Endothelial cell of hepatic sinusoid (primary cell): ENCODE data around the gene PPP6R3.

Source experiments
- in situ Hi-C: cut with HindIII; loops from 2 replicates; pipeline ENCODE4 v1.10.0; 2017; ENCODE audit warnings: low sequenced_read_pairs

Gene PPP6R3

DNA sequence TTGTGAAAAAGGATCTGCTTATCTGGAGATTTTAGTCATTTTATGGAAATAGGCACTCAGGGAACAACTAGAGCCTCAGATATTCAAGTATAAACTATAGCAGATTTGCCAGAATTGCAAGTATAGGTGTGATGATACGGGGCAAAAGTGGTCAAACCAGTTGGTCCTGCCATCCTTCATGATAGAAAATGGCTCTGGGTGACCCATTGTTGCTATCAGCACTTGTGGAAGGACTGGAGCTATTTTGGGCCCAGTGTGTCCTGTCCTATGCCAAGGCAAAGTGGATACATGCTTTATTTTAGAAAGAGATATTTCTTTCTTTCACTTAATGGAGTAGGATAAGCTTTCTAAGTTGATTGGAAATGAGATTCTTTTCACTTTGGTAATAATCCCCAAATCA, 85.2 kb downstream of the PPP6R3 start:
- in situ Hi-C loops, result no loop called here

DNA sequence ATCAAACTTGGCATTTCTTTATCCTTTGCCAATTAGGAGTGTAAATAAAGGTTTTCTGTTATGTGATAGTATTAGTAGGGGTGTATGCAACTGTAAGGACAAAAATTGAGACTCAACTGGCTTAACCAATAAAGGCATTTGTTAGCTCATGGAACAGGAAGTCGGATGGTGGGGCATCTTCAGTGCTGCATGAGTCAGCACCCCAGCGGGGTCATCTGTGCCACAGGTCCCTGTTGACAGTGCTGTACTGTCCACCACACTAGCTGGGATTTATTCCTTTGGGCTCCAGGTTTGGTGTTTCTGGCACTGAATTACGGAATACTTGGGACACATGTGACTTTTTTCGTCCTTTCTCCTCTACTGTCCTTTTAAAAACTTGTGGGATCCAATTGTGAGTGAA, 86.0 kb downstream of the PPP6R3 start:
- in situ Hi-C loops, result no loop called here

DNA sequence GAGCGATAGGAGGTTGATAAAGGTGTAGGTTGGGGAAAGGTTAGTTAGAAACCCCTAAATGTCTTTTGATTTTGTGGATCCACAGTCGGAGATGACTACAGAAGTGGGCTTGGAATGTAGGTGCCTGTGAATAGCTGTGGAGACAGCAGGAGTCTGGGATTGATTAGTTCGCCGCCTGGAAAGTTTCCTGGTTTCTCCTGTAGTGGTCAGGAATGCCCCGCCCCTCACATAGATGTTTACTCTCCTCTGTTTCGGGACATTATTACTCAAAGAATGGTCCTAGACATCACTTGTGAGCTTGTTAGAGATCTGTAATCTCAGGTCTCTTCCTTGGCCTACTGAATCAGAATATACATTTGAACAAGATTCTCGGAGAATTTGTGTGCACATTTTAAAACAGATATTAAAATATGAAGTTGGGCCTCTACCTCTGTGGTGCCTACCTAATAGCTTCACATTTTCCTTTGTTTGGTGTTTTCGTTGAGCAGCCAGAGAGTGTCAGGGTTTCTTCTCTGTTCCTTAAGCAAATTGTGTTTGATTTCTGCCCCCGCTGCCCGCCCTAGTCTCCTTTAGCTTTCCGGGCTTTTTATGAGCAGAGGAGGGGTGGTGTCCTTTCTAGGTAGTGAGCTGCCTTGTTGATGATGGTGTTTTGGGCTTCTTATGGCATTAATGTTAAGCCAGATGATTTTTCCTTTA, 89.4 kb downstream of the PPP6R3 start:
- in situ Hi-C loops, result no loop called here

DNA sequence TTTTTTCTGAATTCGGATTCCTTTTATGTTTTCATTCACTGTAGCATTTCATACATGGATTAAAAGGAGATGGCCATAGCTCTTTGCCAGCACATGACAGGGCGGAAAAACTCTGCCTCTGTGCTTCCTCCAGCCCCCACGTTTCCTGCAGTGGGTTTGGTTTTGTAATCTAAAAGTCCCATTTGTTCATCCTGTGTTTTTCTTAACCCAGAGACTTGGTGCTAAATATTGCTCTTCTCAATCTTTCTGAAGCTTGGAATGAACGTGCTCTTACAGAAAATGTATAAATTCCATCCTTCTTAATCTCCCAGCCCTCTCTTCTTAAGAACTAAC, 89.9 kb downstream of the PPP6R3 start:
- in situ Hi-C loops, result no loop called here

DNA sequence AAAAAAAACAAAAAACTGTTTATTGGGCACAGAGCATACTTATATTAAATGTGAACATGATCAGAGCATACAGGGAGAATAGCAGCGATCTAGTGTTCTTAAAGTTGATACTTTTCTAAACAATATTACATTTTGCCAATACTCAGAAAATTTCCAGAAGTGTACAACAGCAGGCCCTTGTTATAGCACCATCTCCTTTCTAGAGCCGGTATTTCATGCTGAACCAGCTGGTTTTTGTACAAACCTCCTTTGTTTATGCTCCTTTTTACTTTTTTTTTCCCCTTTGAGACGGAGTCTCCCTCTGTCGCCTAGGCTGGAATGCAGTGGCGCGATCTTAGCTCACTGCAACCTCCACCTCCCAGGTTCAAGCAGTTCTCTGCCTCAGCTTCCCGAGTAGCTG, 90.7 kb downstream of the PPP6R3 start:
- in situ Hi-C loops, result no loop called here

DNA sequence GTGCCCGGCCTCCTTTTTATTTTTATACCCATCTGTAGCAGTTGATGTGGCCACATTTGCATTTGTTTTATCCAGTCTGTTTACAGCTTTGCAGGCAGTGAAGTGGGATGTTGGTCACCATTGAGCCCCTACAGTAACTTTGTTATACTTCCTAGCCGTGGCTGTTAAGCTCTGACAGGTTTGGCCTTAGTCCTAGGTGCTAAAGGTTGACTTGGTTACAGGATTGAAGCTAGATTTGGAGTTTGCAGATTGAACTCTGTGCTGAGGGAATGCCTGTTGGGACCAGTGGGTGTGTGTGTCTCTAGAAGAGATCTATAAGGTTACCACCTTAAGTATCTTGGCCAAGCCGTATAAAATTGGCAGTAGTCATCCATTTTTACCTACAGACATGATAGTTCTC, 91.2 kb downstream of the PPP6R3 start:
- in situ Hi-C loops, result no loop called here

DNA sequence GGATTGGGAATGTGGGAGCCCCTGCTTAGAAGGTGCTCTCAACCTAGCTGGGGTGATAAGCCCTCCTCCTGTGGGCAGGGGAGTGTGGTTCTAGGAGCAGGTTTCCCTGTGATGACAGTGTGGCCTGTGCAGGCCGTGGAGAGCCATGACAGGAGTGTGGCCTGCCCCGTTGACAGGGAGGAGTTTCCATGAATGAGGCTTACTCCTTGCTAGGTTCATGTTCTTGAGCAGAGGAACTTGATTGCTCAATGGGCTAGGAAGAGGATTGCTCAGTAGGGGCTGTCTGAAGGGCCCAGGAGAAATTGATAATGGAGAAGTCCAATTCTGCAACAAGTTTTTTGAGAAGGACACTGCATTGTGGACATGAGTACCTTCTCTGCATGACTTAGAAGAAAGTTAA, 92.0 kb downstream of the PPP6R3 start:
- in situ Hi-C loops, result no loop called here

DNA sequence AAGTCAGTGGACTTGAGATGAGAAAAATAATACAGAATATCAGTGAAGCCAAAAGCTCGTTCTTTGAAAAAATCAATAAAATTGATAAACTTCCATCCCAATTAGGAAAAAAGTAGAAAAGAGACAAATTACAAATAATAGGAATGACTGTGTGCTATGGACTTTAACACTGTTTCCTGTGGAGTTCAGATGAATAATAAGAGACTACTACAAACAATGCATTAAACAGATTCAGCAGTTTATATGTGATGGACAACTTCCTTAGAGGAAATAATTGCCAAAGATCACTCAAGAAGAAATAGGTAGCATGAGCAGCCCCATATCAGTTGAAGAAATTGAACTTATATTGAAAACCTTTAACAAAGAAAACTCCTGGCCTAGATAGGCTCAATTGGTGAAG, 99.7 kb downstream of the PPP6R3 start:
- in situ Hi-C loops, result no loop called here

DNA sequence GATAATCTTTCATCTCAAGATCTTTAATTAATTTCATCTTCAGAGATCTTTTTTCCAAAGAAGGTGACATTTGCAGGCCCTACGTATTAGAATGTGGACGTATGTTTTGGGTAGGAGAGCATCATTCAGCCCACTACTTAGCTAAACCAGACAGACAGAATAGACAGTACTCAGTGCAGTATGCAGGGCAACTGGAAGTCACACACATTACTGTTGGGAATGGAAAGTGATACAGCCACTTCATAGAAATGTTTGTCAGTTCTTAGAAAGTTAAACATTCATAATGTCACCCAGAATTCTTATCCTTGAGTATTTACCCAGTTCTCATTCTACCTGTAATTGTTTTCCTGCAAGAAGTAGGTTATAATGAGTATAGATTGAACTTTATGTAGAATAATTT, 102.9 kb downstream of the PPP6R3 start:
- in situ Hi-C loops, result no loop called here

DNA sequence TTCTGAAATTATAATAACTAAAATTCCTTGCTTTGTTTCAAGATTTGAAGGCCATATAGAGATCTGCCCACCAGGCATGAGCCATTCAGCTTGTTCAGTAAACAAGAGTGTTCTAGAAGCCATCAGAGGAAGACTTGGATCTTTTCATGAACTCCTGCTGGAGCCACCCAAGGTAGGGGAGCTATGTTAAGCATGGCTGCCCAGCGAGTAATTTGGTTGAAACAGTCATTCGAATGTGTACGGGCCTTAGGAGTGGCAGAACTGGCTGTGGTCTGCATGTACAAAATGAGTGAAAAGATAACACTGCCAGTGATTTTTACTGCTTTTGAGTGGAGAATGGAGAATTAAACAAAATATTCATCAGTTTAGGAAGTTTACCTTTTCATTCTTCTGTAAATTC, 103.7 kb downstream of the PPP6R3 start:
- in situ Hi-C loops, result no loop called here

DNA sequence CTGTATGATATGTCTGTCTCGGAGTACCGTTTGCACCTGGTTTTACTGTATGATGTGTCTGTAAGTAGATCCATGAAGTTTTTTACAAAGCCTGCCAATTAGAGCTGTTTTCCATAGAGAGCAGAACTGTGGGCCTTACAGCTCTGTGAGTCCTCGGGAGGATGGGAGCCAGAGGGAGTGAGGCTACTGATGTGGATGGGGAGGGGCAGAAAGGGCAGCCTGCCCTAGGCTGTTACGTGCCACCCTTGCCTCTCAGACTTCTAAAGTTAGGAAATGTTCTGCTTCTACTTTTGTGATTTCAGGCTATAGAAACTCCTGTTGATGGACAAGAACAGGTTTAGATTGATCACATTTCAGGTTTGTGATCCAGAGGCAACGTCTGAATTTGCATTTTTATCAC, 105.2 kb downstream of the PPP6R3 start:
- in situ Hi-C loops, result no loop called here

DNA sequence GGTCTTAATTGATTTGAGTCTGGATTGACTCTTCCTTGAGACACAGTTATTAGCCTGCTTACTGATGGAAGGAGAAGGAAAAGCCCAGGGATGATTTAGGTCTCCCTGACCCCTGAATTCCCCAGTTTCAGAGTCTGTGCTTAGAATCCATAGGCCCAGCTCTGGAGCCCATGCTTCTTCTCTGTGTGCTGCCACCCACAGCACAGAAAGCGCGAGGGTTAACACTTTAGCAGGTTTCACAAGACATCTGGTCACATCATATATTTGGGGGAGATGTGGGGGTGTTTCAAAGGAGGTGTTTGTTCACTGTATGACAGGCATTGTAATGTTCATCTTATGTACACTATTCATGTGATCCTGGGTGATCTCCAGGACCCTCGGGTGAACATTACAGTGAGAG, 107.0 kb downstream of the PPP6R3 start:
- in situ Hi-C loops, result no loop called here

DNA sequence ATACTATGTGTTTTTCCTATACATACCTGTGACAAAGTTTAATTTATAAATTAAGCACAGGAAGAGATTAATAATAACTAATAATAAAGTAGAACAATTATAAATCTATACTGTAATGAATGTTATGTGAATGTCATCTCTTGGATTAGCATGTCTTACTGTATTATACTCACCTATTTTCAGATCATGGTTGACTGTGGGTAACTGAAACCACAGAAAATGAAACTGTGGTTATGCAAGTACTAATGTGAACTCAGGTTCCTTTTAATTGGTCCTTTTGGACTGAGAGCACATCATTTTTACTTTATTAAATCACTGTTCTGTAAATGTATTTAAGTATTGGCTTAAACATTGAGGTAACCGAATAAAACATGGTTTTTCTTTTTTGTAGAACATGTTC, 108.8 kb downstream of the PPP6R3 start:
- in situ Hi-C loops, result no loop called here

DNA sequence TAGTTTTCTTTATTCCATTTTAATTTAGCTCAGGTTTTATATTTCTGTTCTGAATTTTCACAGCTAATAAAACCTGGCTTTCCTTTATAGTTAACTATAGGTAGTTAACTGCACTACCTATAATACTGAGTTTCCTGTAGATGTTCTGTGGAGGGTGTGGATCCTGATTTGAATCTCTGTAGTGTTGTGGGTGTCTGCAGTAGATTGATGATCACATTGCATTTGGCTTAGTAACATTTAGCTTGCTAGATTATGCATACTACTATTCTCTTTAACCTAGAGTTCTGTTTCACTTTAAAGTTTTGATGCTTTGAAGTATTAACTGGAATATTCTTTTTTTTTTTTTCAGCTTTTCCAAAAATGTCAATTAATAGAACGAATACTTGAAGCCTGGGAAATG, 110.1 kb downstream of the PPP6R3 start:
- in situ Hi-C loops, result no loop called here

DNA sequence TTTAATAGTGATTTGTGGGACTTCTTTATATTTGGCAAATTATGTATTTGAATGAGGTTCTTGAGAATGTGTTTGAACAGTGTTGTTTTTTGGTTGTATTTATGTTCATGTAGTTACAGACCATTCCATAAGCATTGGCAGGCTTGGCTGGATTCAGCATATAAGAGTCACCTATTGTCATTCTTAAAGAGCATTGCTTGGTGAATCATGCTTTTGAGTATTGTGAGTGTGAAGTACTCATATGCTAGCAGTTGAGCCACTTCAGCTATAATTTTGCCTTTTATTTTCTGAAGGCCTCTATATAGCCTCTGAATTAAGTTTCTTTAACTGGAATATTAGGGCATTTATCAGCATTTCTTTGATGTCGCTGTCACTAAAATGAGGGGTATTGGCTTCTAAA, 113.8 kb downstream of the PPP6R3 start:
- in situ Hi-C loops, result no loop called here

DNA sequence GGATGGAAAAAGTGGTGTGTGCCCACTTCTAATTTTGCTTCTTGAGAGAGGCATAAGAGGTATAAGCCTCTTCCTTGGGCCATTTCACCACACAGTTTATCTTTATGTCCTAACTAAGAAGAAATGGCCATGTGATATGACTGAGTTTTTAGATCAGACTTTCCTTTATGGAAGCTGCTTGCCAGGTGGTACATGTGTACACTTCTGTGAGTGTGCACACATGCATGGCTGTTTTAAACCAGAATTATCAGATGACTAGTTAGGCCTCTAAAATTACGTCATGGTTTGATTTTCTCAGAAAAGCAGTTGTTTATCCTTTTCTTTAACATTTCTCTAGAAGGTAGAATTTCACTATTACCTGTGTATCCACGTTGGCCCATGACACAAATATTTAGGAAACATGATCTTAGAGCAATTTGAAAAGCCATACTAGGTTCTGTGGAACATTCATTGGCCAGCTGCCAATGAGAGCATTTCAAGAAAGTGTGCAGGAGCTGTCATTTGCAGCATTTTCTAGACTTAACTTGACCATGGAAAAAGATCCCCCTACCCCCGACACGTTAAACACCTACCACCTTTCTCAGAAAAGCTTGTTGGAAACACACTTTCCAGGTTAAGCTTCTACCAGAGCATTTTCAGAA, 114.6 kb downstream of the PPP6R3 start:
- in situ Hi-C loops, result no loop called here

DNA sequence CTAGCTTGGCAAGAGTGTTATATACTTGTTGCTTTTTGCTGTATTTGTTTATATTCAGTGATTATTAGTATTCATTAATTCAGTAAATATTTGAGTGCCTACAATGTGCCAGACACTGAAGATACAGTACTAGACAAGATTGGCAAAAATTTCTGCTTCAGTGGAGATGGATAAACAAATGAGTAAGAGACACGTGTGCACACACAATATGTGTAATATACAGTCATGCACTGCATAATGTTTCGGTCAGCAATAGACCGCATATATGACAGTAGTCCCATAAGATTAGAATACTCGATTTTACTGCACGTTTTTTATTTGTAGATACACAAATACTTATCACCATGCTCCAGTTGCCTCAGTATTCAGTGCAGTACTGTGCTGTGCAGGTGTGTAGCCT, 118.9 kb downstream of the PPP6R3 start:
- in situ Hi-C loops, result no loop called here

DNA sequence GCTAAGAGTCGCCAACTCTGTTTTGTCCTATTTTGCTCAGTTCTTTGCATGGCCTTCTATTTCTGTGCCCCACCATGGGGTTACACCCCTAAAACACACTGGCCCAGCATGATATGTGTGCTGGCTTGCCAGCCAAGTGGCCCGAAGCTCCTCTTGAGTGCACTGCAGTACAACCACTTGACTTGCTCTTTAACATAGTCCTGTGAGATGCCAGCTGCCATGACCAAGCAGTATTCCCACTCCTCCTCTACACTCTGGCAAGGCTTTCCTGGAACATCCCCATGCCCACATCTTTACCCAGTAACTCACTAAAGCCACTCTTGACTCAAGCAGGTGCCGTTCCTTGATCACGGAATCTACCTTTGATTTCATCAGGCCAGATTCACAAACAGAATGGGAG, 120.9 kb downstream of the PPP6R3 start:
- in situ Hi-C loops, result loop anchor here (5.0 kb wide), 1 partner anchor 66 kb away; no protein-coding TSS in a partner anchor

DNA sequence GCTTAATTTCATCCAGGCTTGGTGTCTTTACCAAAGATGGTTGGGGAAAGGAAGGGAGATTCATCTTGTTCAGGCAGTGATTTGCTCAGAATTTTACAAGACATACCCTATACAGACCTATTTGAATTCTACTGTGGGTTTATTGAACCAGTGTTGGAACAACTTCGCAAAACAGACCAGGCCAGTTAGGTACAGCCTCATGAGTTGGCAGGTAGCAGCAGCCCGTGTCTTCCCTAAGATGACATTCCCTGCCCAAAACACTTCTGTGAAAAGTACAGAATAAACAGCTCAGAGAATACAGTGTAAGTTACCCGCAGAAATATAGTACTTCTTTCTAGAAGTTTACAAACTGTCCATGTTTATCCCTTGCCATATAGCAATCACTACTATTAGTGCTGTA, 121.3 kb downstream of the PPP6R3 start:
- in situ Hi-C loops, result loop anchor here (5.0 kb wide), 1 partner anchor 65 kb away; no protein-coding TSS in a partner anchor

DNA sequence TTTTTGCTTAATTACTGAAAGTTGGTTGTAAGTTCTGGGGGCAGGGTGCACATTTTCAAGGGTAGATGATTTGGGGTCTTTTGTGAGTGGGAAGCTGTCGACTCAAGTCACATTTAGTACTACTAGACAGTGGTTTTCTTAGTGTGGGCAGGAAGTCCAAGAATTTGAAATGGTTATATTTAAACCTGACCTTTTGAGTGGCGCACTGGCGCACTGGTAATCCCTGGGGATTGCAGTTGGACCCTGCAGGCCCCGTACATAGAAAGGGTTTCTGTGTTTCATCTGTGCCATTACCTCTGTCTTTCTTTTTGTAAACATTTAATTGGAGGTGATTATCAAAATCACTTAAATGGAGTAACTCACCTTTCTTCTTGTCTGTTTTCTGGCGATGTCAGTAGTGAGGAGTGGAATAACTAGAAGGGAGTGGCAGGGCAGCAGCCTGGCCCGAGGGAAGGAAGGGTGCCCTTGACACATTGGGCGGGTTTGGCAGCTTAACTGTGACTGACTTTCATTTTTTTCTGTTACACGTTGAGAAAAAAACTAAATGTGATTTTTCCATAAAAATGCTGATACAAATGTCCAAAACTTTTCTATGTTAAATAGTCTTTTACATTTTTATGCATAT, 122.0 kb downstream of the PPP6R3 start:
- in situ Hi-C loops, result loop anchor here (5.0 kb wide), 1 partner anchor 65 kb away; no protein-coding TSS in a partner anchor

DNA sequence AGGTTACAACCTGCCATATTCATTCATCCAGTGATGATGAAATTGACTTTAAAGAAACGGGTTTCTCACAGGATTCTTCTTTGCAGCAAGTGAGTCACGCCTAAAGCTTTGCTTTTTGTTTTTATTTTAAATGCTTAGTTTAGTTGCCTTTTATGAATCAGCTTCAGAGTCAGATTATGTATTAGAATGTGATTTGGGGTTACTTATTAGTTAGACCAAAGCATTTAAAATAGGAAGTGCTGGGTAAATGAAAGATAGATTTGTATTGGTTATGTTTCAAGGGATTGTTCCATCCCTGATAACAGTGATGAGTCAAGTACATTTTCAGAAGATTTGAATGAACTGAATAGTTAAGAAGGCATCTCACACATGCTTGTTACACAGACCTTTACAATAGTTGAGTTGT, 122.5 kb downstream of the PPP6R3 start:
- in situ Hi-C loops, result loop anchor here (5.0 kb wide), 1 partner anchor 64 kb away; no protein-coding TSS in a partner anchor

DNA sequence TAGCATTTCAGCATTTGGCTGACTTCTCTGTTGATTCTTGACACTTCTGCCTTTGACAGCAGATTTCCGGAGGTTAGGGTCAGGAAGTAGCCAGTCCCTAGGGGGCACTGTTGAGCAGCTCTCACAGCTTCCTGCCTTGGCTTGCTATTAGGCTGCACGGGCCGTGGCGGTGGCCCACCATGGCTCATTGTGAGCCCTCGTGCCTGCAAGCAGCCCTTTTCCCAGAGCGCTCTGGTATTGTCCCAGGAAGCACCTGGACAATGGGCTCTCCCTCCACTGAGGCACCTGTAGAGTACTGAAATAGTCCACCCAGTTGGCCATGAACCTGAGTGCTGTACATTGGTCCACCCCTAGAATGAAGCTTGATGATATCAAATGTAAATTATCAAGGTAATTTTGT, 123.5 kb downstream of the PPP6R3 start:
- in situ Hi-C loops, result loop anchor here (5.0 kb wide), 1 partner anchor 63 kb away; no protein-coding TSS in a partner anchor
